ENCODE results near the gene CALHM4. TPM values are rescaled to one million over a fixed set of nuclear protein-coding genes. Genes with fewer than 3 reads are reported as not detected.

CALHM4 gene
- total and polyA plus RNA-seq, 4 donors, result not detected

GRCh38 chr6:116571683-116572000, 18.1 kb downstream of the CALHM4 start:
- H3K9ac ChIP-seq (ENCODE audit: low read depth in 1 of 2, low read length in 2 of 2), result peak overlapping the region; percentile 96 to 98
- peaks cover 0 to 19% (median 16%) of the 10 kb centered on the region in 4 donors for H3K4me1 ChIP-seq (ENCODE audit: control insufficient read depth in 4 of 4, insufficient read depth in 4 of 4, low read length in 3 of 4)
- 0% methylated on average over 12 of the region's 12 CpGs for WGBS
- no peaks in the 10 kb centered on the region for H3K9me3 ChIP-seq (ENCODE audit: control insufficient read depth in 4 of 4, low read length in 3 of 4)
- TF ChIP-seq FOXA2 (IDR thresholded peaks at IDR 0.05), result no peak
- no peak for TF ChIP-seq TAF1 (conservative IDR thresholded peaks at IDR 0.05)
- TF ChIP-seq HNF4G (IDR thresholded peaks at IDR 0.05), result no peak
- no peaks in the 10 kb centered on the region for H3K27me3 ChIP-seq (ENCODE audit: control insufficient read depth in 4 of 4, insufficient read depth in 4 of 4, low read length in 3 of 4)
- H3K36me3 ChIP-seq (ENCODE audit: control insufficient read depth in 4 of 4, insufficient read depth in 3 of 4, low read depth in 1 of 4, low read length in 3 of 4), result peaks cover 0 to 2% (median under 1%) of the 10 kb centered on the region in 4 donors
- H3K4me3 ChIP-seq (ENCODE audit: low read depth in 1 of 3, low read length in 3 of 3), result peak overlapping the region; percentile 72 to 99 (median 96)
- DNase-seq (ENCODE audit: low spot score), result no peak
- peak overlapping the region; percentile 83 to 87 for H3K27ac ChIP-seq (ENCODE audit: low read depth in 1 of 2, low read length in 2 of 2)

DNA sequence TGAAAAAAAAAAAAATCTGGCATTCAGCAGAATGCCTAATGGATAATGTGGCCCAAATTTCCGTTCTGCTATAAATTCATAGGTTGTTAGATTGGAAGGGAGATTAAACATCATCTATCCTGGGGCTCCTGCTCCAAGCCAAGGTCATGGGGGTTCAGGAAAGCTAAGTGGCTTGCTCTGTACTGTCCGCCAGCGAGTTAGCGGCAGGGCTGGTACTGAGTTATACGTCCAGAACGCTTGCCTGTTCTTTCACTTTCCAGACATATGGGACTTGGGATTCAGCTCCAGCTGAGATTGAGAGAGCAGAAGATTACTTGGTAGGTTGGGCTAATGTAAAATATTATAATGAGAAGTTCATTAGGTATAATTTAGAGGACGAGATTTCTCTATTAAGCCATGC, 18.6 kb downstream of the CALHM4 start:
- Histone ChIP-seq H3K36me3 (ENCODE audit: control insufficient read depth in 4 of 4, insufficient read depth in 3 of 4, low read depth in 1 of 4, low read length in 3 of 4) (peaks cover 0 to 2% (median under 1%) of the 10 kb centered on the region in 4 donors), H3K4me1 (ENCODE audit: control insufficient read depth in 4 of 4, insufficient read depth in 4 of 4, low read length in 3 of 4) (peaks cover 0 to 22% (median 16%) of the 10 kb centered on the region in 4 donors), H3K27me3 (ENCODE audit: control insufficient read depth in 4 of 4, insufficient read depth in 4 of 4, low read length in 3 of 4) (no peaks in the 10 kb centered on the region), H3K9ac (ENCODE audit: low read depth in 1 of 2, low read length in 2 of 2) (peak overlapping the region; percentile 96 to 98), H3K4me3 (ENCODE audit: low read depth in 1 of 3, low read length in 3 of 3) (peak overlapping the region; percentile 72 to 99 (median 96)), H3K9me3 (ENCODE audit: control insufficient read depth in 4 of 4, low read length in 3 of 4) (no peaks in the 10 kb centered on the region), H3K27ac (ENCODE audit: low read depth in 1 of 2, low read length in 2 of 2) (peak overlapping the region; percentile 83 to 87)
- no peak for DNase-seq (ENCODE audit: low spot score)
- 2% methylated on average over 7 of the region's 7 CpGs for WGBS
- TF ChIP-seq RXRA (IDR thresholded peaks at IDR 0.05) (peak; percentile 12 to 13), TAF1 (conservative IDR thresholded peaks at IDR 0.05) (no peak)

- TF ChIP-seq HNF4G (IDR thresholded peaks at IDR 0.05), result no peak
- TF ChIP-seq RAD21 (IDR thresholded peaks at IDR 0.05), result no peak
- no peak for TF ChIP-seq FOXA1 (IDR thresholded peaks at IDR 0.05)
- TF ChIP-seq HNF4A (conservative IDR thresholded peaks at IDR 0.05), result no peak
- no peak for TF ChIP-seq SP1 (IDR thresholded peaks at IDR 0.05)
- TF ChIP-seq EGR1 (IDR thresholded peaks at IDR 0.05; ENCODE audit: low read depth in 2 of 2), result no peak
- no peak for TF ChIP-seq YY1 (IDR thresholded peaks at IDR 0.05)
- TF ChIP-seq, protein P1, sequence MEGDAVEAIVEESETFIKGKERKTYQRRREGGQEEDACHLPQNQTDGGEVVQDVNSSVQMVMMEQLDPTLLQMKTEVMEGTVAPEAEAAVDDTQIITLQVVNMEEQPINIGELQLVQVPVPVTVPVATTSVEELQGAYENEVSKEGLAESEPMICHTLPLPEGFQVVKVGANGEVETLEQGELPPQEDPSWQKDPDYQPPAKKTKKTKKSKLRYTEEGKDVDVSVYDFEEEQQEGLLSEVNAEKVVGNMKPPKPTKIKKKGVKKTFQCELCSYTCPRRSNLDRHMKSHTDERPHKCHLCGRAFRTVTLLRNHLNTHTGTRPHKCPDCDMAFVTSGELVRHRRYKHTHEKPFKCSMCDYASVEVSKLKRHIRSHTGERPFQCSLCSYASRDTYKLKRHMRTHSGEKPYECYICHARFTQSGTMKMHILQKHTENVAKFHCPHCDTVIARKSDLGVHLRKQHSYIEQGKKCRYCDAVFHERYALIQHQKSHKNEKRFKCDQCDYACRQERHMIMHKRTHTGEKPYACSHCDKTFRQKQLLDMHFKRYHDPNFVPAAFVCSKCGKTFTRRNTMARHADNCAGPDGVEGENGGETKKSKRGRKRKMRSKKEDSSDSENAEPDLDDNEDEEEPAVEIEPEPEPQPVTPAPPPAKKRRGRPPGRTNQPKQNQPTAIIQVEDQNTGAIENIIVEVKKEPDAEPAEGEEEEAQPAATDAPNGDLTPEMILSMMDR (IDR thresholded peaks at IDR 0.05; ENCODE audit: low read depth, low read length, missing input control), result no peak
- TF ChIP-seq, protein P2, sequence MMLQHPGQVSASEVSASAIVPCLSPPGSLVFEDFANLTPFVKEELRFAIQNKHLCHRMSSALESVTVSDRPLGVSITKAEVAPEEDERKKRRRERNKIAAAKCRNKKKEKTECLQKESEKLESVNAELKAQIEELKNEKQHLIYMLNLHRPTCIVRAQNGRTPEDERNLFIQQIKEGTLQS (IDR thresholded peaks at IDR 0.05), result no peak
- no peak for TF ChIP-seq RXRA (IDR thresholded peaks at IDR 0.05)
- no peak for TF ChIP-seq TAF1 (conservative IDR thresholded peaks at IDR 0.05)
- Histone ChIP-seq H3K27me3 (ENCODE audit: control insufficient read depth in 4 of 4, insufficient read depth in 4 of 4, low read length in 3 of 4) (no peaks in the 10 kb centered on the region), H3K9me3 (ENCODE audit: control insufficient read depth in 4 of 4, low read length in 3 of 4) (no peaks in the 10 kb centered on the region), H3K9ac (ENCODE audit: low read depth in 1 of 2, low read length in 2 of 2) (no peak overlapping the region), H3K36me3 (ENCODE audit: control insufficient read depth in 4 of 4, insufficient read depth in 3 of 4, low read depth in 1 of 4, low read length in 3 of 4) (peaks cover 0 to 2% (median 1%) of the 10 kb centered on the region in 4 donors), H3K4me1 (ENCODE audit: control insufficient read depth in 4 of 4, insufficient read depth in 4 of 4, low read length in 3 of 4) (peaks cover 3 to 24% (median 14%) of the 10 kb centered on the region in 4 donors), H3K4me3 (ENCODE audit: low read depth in 1 of 3, low read length in 3 of 3) (no peak overlapping the region), H3K27ac (ENCODE audit: low read depth in 1 of 2, low read length in 2 of 2) (no peak overlapping the region)
- WGBS, result 98% methylated on average over 2 of the region's 2 CpGs
- DNase-seq (ENCODE audit: low spot score), result no peak
Measured at GRCh38 chr6:116575227-116575626, 21.7 kb downstream of the CALHM4 start.

DNA sequence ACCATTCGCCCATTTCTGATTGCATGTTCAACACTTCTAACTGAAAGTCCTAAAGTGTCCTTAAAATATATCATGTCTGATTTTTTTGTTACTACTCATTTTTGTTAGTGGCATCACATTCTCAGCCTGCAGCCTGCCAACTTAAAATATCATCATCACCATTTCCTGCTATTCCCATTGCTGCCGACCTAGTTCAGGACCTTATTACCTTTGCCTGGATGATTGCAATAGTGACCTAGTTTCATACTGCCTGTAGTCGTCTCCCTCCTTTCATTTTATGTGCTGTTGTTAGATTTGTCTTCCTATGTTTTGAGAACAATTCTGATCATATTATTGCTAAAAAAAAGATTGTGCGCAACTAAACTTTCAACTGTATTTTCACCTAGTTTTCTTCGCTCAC, 23.9 kb downstream of the CALHM4 start:
- Histone ChIP-seq H3K4me1 (ENCODE audit: control insufficient read depth in 4 of 4, insufficient read depth in 4 of 4, low read length in 3 of 4) (peaks cover 3 to 13% (median 10%) of the 10 kb centered on the region in 4 donors), H3K4me3 (ENCODE audit: low read depth in 1 of 3, low read length in 3 of 3) (no peak overlapping the region), H3K27ac (ENCODE audit: low read depth in 1 of 2, low read length in 2 of 2) (no peak overlapping the region), H3K9me3 (ENCODE audit: control insufficient read depth in 4 of 4, low read length in 3 of 4) (no peaks in the 10 kb centered on the region), H3K9ac (ENCODE audit: low read depth in 1 of 2, low read length in 2 of 2) (no peak overlapping the region), H3K36me3 (ENCODE audit: control insufficient read depth in 4 of 4, insufficient read depth in 3 of 4, low read depth in 1 of 4, low read length in 3 of 4) (peaks cover 0 to 6% (median 1%) of the 10 kb centered on the region in 4 donors), H3K27me3 (ENCODE audit: control insufficient read depth in 4 of 4, insufficient read depth in 4 of 4, low read length in 3 of 4) (no peaks in the 10 kb centered on the region)
- TF ChIP-seq NR2F2 (IDR thresholded peaks at IDR 0.05), result no peak
- TF ChIP-seq RXRA (IDR thresholded peaks at IDR 0.05), result peak in 1 of 2 donors; percentile 37
- TF ChIP-seq RAD21 (IDR thresholded peaks at IDR 0.05), result peak in 1 of 2 donors; percentile 4
- TF ChIP-seq, protein P2 (IDR thresholded peaks at IDR 0.05), result peak; percentile 23
- DNase-seq (ENCODE audit: low spot score), result no peak
- 67% methylated on average over 5 of the region's 5 CpGs for WGBS

Data from liver (tissue), 9 donors.